SK-N-SH treated with all-trans-retinoic acid at 6 μM for 48 hours (cell line): Measurements from ENCODE around the gene ANKRD28.

Source experiments
- CSRNP3 ChIP-seq: fragments of 250-450 bp; sonication (Bioruptor Pico); IDR thresholded peaks from 2 replicates; pipeline ENCODE4 v1.5.1; 2021; ENCODE audit warnings: mild to moderate bottlenecking, moderate library complexity
- TCF4 ChIP-seq: fragments of 250-450 bp; sonication (Bioruptor Pico); IDR thresholded peaks from 2 replicates; pipeline ENCODE4 v1.8.0; 2021; ENCODE audit warnings: mild to moderate bottlenecking, moderate library complexity, borderline replicate concordance
- TOX ChIP-seq: fragments of 250-450 bp; sonication (Bioruptor Pico); IDR thresholded peaks from 2 replicates; pipeline ENCODE4 v1.8.0; 2021; ENCODE audit warnings: mild to moderate bottlenecking, moderate library complexity, borderline replicate concordance
- ZC3H10 ChIP-seq: fragments of 250-450 bp; sonication (Bioruptor Pico); IDR thresholded peaks from 2 replicates; pipeline ENCODE4 v1.5.1; 2021; ENCODE audit warnings: mild to moderate bottlenecking, moderate library complexity
- ZFP30 ChIP-seq: fragments of 450-650 bp; formaldehyde crosslinking; IDR thresholded peaks from 2 replicates; pipeline ENCODE4 v1.5.0; 2022; ENCODE audit warnings: mild to moderate bottlenecking, moderate library complexity
- ZNF8 ChIP-seq: fragments of 450-650 bp; formaldehyde crosslinking; IDR thresholded peaks from 2 replicates; pipeline ENCODE4 v1.5.0; 2020; ENCODE audit warnings: mild to moderate bottlenecking, moderate library complexity

DNA sequence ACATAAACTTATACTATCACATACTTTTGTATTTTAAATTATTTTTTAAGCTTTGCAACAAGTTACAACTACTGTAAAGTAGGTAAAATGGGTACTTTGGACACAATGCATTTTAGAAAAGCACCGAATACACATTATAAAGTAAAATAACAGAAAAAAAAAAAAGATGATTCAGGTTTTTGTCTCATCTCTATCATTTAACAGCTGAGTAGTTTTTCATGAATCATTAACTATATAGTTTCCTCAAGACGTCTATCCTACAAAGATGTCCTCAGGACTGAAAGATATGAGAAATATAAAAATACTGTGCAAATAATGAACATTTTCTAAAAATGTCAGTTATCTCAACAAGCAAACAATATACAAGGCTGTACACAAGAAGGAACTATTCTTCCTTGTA is 46.9 kb downstream of the ANKRD28 start:
- TF ChIP-seq TOX (CRISPR knock-in tag) = no peak
- no peak for TF ChIP-seq ZC3H10 (CRISPR knock-in tag)
- TF ChIP-seq TCF4 = no peak
- TF ChIP-seq ZNF8 = no peak
- no peak for TF ChIP-seq CSRNP3 (CRISPR knock-in tag)
- TF ChIP-seq ZFP30 (CRISPR knock-in tag) = no peak
